ENCODE data around the gene OSBPL3.

OSBPL3 gene

GRCh38 chr7:24939416-24939815 is 40.6 kb downstream of the OSBPL3 start:
- no peak for DNase-seq (ENCODE audit: low spot score)
- TF ChIP-seq CTCF (IDR thresholded peaks at IDR 0.05; ENCODE audit: extremely low read depth, missing control alignments), result no peak

GRCh38 chr7:24936121-24936824 is 43.7 kb downstream of the OSBPL3 start:
- TF ChIP-seq CTCF (IDR thresholded peaks at IDR 0.05; ENCODE audit: extremely low read depth, missing control alignments), result no peak
- DNase-seq (ENCODE audit: low spot score), result no peak

- TF ChIP-seq CTCF (IDR thresholded peaks at IDR 0.05; ENCODE audit: extremely low read depth, missing control alignments), result no peak
- DNase-seq (ENCODE audit: low spot score), result no peak
Measured at GRCh38 chr7:24933298-24933697, 46.7 kb downstream of the OSBPL3 start.

GRCh38 chr7:24932815-24933214 is 47.2 kb downstream of the OSBPL3 start:
- no peak for DNase-seq (ENCODE audit: low spot score)
- TF ChIP-seq CTCF (IDR thresholded peaks at IDR 0.05; ENCODE audit: extremely low read depth, missing control alignments), result no peak

DNA sequence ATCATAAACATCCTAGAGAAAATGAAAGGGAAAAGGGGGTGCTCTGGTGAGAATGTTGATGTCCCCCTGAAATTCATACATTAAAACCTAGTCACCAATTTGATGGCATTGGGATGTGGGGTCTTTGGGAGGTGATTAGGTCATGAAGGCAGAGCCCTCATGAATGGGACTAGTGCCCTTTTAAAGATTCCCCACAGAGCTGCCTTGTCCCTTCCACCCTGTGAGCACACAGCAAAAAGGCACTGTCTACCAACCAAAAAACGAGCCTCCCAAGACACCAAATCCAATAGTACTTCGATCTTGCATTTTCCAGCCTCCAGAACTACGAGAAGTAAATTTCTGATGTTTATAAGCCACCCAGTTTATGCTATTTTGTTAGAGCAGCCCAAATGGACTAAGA is 47.6 kb downstream of the OSBPL3 start:
- DNase-seq (ENCODE audit: low spot score), result no peak
- no peak for TF ChIP-seq CTCF (IDR thresholded peaks at IDR 0.05; ENCODE audit: extremely low read depth, missing control alignments)

- DNase-seq (ENCODE audit: low spot score), result no peak
- TF ChIP-seq CTCF (IDR thresholded peaks at IDR 0.05; ENCODE audit: extremely low read depth, missing control alignments), result no peak
Measured at GRCh38 chr7:24931844-24932243, 48.1 kb downstream of the OSBPL3 start.

- no peak for TF ChIP-seq CTCF (IDR thresholded peaks at IDR 0.05; ENCODE audit: extremely low read depth, missing control alignments)
- no peak for DNase-seq (ENCODE audit: low spot score)
Measured at GRCh38 chr7:24930856-24931255, 49.1 kb downstream of the OSBPL3 start.
